ENCODE measurements around the gene KRTAP5-3.

The KRTAP5-3 gene

DNA sequence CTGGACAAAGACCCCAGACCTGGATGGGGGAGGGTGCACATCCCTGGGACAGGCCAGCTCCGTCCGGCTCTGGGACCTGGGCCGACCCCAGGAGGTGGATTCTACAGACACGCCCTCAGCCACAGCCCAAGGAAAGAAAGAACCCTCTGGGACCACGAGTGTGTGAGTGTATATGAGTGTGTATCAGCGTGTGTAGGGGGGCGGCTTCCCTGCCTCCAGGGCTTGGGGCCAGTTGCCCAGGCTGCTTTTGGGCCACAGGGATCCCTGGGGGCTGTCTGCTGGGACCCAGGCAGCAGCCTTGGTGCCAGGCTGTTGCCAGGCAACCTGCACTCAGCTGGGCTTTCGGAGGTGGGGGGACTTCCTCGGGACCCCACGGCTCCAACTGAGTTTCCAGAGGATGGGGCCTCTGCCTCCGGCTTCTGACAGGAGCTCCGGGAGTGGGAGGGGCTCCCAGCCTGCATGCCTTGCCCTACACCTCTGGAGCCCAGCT is 45.1 kb downstream of the KRTAP5-3 start:
- DNase-seq, result no peak

DNA sequence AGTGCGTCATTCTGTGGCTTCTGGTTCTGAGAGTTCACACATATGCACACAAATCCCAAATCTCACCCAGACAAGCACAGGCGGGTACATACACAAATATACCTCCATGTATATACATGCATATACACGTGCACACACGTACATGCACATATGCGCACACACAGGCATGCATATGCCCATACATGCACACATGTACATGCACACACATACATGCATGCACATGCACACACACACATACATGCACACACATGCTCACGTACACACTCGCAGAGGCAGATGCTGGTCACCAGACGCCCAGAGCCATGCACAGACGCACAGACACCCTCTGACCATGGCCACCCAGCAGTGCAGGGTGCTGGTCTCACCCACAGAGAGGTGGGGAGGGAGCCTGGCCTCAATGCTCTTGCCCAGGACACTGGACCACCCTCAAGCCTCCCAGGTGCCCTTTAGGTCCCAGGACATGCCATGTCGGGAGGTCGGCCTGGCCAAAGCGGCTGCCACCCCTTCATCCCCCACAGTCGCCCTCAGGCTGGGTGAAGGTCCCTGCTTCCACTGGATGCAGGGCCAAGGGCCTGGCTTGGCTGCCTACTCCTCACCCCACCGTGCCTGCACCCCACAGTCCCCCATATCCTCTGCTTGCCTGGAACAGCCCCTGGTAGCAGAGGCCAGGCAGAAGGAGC is 45.7 kb downstream of the KRTAP5-3 start:
- DNase-seq, result no peak

DNA sequence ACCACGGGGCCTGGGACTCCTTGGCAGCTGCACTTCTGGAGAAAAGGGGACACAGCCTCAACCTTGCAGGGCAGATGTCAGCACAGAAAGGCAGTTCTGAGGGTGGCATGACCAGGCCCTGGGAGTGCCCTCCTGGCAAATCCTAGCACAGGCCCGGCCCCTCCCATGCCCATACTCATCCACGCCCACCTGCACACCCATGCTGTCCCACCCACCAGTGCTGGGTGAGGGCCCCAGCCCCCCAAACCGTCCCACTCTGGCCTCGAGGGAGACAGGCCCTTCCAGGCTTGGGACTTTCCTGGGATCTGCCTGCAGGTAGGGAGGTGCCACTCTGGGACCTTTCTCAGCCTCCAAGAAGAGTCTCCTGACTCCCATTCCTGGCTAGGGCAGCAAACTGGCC is 46.3 kb downstream of the KRTAP5-3 start:
- DNase-seq, result no peak

DNA sequence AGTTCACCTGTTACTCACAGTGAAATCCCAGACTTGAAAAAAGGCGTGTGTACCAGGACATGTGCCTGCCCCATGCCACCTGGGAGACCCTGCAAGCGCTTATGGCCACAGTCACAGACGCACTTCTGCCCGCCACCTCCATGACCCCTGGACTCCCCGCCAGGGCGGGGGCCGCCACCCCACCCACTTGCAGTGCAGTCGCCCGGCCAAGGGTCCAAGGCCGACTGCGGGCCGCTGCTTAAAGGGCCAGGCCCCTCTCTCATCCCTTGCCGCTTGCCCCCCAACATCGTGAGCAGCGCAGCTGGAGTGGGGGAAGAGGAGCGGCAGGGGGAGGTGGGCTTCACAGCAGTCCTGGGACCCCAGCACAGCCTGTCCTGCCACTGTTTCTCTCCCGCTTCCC is 47.0 kb downstream of the KRTAP5-3 start:
- no peak for DNase-seq

DNA sequence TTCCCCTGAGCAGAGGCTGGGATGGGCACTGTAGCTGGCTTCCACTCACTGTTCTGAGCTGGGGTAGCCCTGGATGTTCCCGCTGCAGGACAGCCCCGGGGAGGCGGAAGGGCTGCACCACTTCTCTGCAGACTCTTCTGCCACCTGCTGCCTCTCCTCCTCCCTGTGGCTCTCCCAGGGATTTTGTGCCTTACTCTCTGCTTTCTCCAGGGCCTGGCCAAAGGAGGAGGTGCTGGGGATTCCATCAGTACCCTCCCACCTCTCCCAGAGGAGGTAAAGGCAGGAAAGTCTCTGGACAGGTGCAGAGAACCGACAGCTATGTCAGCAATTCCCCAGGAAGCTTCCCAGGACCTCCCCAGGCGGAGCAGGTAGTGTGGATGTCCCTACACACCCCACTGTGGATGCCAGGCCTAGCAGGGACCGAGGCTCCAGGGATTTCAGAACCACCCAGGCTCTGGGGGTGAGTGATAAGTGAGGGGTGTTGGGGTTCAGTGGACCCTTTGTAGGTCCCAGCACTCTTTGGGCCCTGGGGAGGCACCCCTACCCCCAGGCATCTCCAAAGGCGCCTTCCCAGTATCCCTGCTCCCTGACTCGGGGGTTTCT is 47.5 kb downstream of the KRTAP5-3 start:
- DNase-seq, result no peak

DNA sequence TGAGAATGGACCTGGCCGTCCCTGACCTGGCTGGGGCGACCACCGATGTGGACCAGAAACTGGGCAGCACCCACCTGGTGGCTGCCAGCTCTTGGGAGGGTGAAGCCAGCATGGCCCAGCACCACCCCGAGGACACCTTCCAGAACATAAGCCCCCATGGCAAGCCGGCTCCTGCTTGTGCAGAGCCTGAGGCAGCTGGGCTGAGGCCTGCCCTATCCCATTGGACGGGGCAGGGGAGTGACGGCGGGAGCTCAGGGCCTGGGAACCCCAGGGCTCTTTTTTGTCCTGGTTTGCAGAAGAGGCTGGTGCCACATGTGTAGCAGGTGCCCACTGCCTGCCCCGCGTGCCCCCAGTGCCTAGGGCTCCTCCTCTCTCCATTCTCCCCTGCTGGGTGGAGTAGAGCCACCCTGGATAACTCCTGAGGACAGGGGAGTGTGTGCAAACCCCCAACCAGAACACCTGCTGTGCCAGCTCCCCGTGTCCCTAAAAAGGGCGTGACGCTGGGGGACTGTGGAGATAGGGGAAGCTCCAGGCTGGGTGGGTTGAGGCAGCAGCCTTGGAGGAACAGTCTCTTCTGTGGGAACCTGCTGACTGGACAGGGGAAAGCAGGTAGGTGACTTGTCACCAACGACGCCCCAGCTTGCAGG is 48.1 kb downstream of the KRTAP5-3 start:
- DNase-seq, result no peak

DNA sequence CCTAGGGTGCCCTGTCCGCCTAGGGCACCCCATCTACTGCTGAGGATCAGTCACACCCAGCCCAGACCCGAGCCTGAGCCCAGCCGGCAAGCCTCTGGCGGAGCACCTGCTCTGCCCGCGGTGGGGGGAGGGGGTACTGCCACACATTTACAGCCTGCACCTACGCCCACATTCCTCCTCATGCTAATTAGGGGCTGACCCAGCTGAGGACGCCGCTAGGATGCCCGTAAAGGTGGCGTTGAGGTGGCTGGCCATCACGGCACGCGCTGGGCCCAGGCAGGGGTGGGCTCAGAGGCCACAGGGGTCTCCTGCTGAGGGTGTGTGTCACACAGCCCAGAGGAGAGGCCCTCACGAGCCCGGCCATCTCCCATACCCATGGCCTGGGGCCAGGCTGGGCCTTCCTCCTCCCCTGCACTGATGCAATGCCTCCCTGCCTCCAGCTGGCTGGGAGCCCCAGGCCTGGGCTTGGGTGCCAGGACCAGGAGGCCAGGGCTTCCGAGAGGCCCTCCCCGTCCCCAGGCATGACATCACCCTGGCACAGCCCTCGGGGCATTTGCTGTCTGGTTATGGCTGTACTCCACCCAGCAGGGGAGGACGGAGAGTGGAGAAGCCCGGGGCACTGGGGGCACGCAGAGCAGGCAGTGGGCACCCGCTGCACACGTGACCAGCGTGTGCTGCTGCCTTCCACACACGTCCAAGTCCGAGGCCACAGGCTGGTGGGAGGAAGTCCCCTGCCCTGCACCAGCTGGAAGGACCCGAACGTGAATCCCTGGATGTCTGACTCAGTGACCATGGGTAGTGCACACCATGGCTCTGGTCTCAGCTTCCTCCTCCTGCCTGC is 48.9 kb downstream of the KRTAP5-3 start:
- DNase-seq, result no peak

DNA sequence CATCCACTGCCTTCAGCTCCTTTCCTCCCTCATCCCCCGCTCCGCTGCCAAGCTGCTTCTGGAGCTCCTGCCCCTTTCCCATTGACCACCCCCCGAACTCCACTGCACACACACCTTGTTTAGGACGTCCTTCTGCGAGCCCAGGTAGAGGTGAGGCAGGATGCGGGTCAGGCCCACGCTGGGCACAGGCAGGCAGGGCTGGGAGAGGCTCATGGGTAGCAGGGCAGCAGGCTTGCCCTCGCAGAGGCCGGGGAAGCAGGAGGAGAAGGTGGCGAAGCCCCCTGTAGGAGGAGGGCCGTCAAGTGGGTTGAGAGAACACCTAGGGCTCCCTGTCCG is 49.5 kb downstream of the KRTAP5-3 start:
- DNase-seq, result no peak

DNA sequence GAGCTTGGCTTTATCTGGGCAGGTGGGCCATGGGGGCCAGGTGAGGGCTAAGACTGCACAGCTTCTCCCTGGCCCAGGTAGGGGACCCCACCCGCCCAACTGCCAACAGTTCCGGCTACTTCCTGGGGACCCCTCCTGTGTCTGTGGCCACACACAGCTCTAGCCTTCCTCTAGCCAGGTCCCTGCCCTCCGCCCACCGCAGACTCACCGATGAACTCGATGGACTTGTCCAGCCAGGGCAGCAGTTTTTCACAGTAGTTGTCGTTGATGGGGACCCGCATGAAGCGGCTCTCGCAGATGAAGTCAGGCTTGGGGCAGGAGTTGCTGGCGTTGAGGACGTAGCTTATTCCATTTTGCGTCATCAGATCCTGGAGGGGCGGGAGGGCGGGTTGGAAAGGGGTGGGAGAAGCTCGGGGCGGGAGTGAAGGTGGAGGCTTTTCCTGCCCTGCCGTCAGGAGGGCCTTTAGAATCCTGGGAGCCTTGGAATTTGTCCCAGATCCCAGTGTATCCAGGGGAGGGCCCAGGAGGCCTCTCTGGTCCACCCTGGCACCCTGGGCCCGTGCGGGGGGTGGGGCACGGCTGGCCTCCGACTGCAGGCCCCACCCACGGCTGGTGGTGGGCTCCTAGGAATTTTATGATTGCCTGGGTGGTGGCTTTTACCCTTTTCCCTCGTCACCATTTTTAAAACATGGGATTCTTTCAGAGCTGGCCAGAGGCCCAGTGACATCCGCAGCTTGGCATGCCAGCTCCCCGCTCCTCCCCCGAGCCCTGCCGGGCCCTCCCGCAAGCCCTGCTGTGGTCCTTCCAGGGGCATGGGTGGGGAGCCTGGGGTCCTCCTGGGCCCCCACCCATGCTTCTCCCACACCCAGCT is 50.1 kb downstream of the KRTAP5-3 start:
- no peak for DNase-seq

All from activated CD4-positive, alpha-beta T cell treated with anti-CD3 and anti-CD28 coated beads, Interleukin-2, Interleukin-6, amounts not matched to agents 100 ng/mL and 50 ng/mL, durations not matched to agents 16 hours and 8 hours (primary cell).